Gastrocnemius medialis (tissue), 4 donors: ENCODE data around the gene HSD17B10. TPM values are rescaled to one million over a fixed set of nuclear protein-coding genes. Genes with fewer than 3 reads are reported as not detected.

Experiments
- ATAC-seq, 2 donors: fragments of 150-250 bp; one replicate each; pipeline ENCODE4 v1.9.1; 2016
- DNase-seq, 2 donors: peaks; one replicate each; pipeline ENCODE4 v3.0.0-alpha.2; 2019
- H3K27ac ChIP-seq, 4 donors: fragments of 200-600 bp; sonication (generic); 1 replicate in 1 of 4; 2 replicates in 3 of 4; pipeline ENCODE4 v1.5.1; 2016 to 2018; ENCODE audit warnings: mild to moderate bottlenecking in 2 of 4, moderate library complexity in 1 of 4
- H3K27me3 ChIP-seq, 3 donors: fragments of 200-600 bp; sonication (generic) in 2 of 3; 1 replicate in 1 of 3; 2 replicates in 2 of 3; pipeline versions ENCODE4 v1.5.1 to v1.6.0; 2016 to 2019; ENCODE audit warnings: mild to moderate bottlenecking in 1 of 3, moderate library complexity in 1 of 3
- H3K36me3 ChIP-seq, 2 donors: fragments of 200-600 bp; sonication (generic) in 1 of 2; one replicate each; pipeline ENCODE4 v1.5.1; 2017 to 2018
- H3K4me1 ChIP-seq, 2 donors: fragments of 200-600 bp; sonication (generic) in 1 of 2; one replicate each; pipeline ENCODE4 v1.5.1; 2016 to 2017; ENCODE audit warnings: mild to moderate bottlenecking in 2 of 2
- H3K4me3 ChIP-seq, 4 donors: fragments of 200-600 bp; sonication (generic) in 3 of 4; 1 replicate in 1 of 4; 2 replicates in 3 of 4; pipeline ENCODE4 v1.5.1; 2016 to 2019; ENCODE audit warnings: mild to moderate bottlenecking in 2 of 4
- H3K9me3 ChIP-seq, 3 donors: fragments of 200-600 bp; sonication (generic) in 2 of 3; 1 replicate in 1 of 3; 2 replicates in 2 of 3; pipeline ENCODE4 v1.5.1; 2016 to 2019
- CTCF ChIP-seq, 5 experiments: fragments of 450-650 bp in 3 of 5; fragments of 200-600 bp in 2 of 5; sonication (generic) in 2 of 5; IDR thresholded peaks in 4 of 5; conservative IDR thresholded peaks in 1 of 5; 1 replicate in 4 of 5; 2 replicates in 1 of 5; pipeline ENCODE4 v1.5.1; 2016 to 2019; ENCODE audit warnings: antibody characterized with exemption in 5 of 5, mild to moderate bottlenecking in 3 of 5, moderate library complexity in 3 of 5
- POLR2A ChIP-seq, 2 donors: fragments of 450-650 bp; IDR thresholded peaks; one replicate each; pipeline ENCODE4 v1.6.1; 2017; ENCODE audit warnings: antibody characterized with exemption in 2 of 2, mild to moderate bottlenecking in 2 of 2, moderate library complexity in 2 of 2
- in situ Hi-C, 4 donors: fragments of 200-750 bp; cut with MboI; loops; one replicate each; pipeline versions ENCODE4 v1.15.0 to v1.8.0; 2017; ENCODE audit warnings: low sequenced_read_pairs in 4 of 4
- intact Hi-C: fragments of 100-400 bp; cut with DNase I; formaldehyde crosslinking; loops from one replicate; pipeline ENCODE4 v1.15.1; 2023; ENCODE audit warnings: low total_unique reads
- microRNA-seq, 2 donors: library from miRNA; unstranded; fragments of <30 nt; microRNA quantifications; one replicate each; pipeline ENCODE4, GENCODE V29; 2016; ENCODE audit warnings: borderline replicate concordance in 2 of 2
- total RNA-seq, 4 donors: library from RNA; depleted of rRNA; stranded (reverse); fragments of >200 nt; gene quantifications; one replicate each; pipeline versions ENCODE4 v1.1.0 to v1.2.3, GENCODE V29; 2016

The HSD17B10 gene
- total RNA-seq, 4 donors from 2014 or later = 62.2 to 106 (median 75.3) TPM

GRCh38 chrX:53403535-53403934 lies 30.6 kb downstream of the HSD17B10 start:
- ATAC-seq = no peak
- TF ChIP-seq CTCF (IDR thresholded peaks at IDR 0.05 in 4 of 5, conservative IDR thresholded peaks at IDR 0.05 in 1 of 5) (no peak), POLR2A (IDR thresholded peaks at IDR 0.05) (no peak)
- Histone ChIP-seq H3K27me3 (no peaks in the 10 kb centered on the region), H3K27ac (no peak overlapping the region), H3K36me3 (peaks cover 3 to 83% of the 10 kb centered on the region in 2 donors), H3K9me3 (no peaks in the 10 kb centered on the region), H3K4me1 (no peaks in the 10 kb centered on the region), H3K4me3 (no peak overlapping the region)
- in situ Hi-C loops (no loop called here), intact Hi-C loops (no loop called here)
- DNase-seq = no peak

GRCh38 chrX:53398216-53398615 lies 36.0 kb downstream of the HSD17B10 start:
- ATAC-seq = no peak
- in situ Hi-C loops (no loop called here), intact Hi-C loops (no loop called here)
- Histone ChIP-seq H3K27me3 (no peaks in the 10 kb centered on the region), H3K36me3 (peaks cover 0 to 75% of the 10 kb centered on the region in 2 donors), H3K27ac (no peak overlapping the region), H3K4me3 (no peak overlapping the region), H3K9me3 (no peaks in the 10 kb centered on the region), H3K4me1 (no peaks in the 10 kb centered on the region)
- no peak for DNase-seq
- no peak for TF ChIP-seq CTCF (IDR thresholded peaks at IDR 0.05 in 4 of 5, conservative IDR thresholded peaks at IDR 0.05 in 1 of 5)
- no peak for TF ChIP-seq POLR2A (IDR thresholded peaks at IDR 0.05)

- Histone ChIP-seq H3K27ac (no peak overlapping the region), H3K4me3 (no peak overlapping the region), H3K4me1 (no peaks in the 10 kb centered on the region), H3K36me3 (peaks cover 0 to 60% of the 10 kb centered on the region in 2 donors), H3K9me3 (no peaks in the 10 kb centered on the region), H3K27me3 (no peaks in the 10 kb centered on the region)
- DNase-seq (no peak), ATAC-seq (no peak)
- TF ChIP-seq CTCF (IDR thresholded peaks at IDR 0.05 in 4 of 5, conservative IDR thresholded peaks at IDR 0.05 in 1 of 5) = no peak
- no peak for TF ChIP-seq POLR2A (IDR thresholded peaks at IDR 0.05)
- in situ Hi-C loops (no loop called here), intact Hi-C loops (no loop called here)
These were observed 38.4 kb downstream of the HSD17B10 start for GRCh38 chrX:53395605-53396298.

- no peak for TF ChIP-seq CTCF (IDR thresholded peaks at IDR 0.05 in 4 of 5, conservative IDR thresholded peaks at IDR 0.05 in 1 of 5)
- TF ChIP-seq POLR2A (IDR thresholded peaks at IDR 0.05) = no peak
- no peaks in the 10 kb centered on the region for H3K4me1 ChIP-seq
- no peak overlapping the region for H3K27ac ChIP-seq
- intact Hi-C loops (no loop called here), in situ Hi-C loops (no loop called here)
- DNase-seq (no peak), ATAC-seq (no peak)
- H3K36me3 ChIP-seq = peaks cover 2 to 69% of the 10 kb centered on the region in 2 donors
- H3K4me3 ChIP-seq = no peak overlapping the region
- no peaks in the 10 kb centered on the region for H3K9me3 ChIP-seq
- H3K27me3 ChIP-seq = no peaks in the 10 kb centered on the region
These were observed 50.6 kb downstream of the HSD17B10 start for GRCh38 chrX:53383376-53384076.

Small RNA genes lying within 50 kb of the gene (microRNA-seq; reads per million reads assigned to microRNA genes)
- gene MIR6857 = 0 reads per million in 2 donors

Other genes with a start within 250 kb of the HSD17B10 start
- gene KDM5C, start 209.2 kb downstream of the HSD17B10 start, total RNA-seq = 100 to 1,000 TPM; 143 to 210 (median 147) TPM
- 100 to 1,000 TPM in 1 of 4 donors, 10 to 100 TPM in 3; 59.2 to 127 (median 73.9) TPM for gene IQSEC2, start 152.8 kb downstream of the HSD17B10 start, total RNA-seq
- gene SMC1A, start 11.7 kb downstream of the HSD17B10 start, total RNA-seq = 10 to 100 TPM; 12.9 to 23.5 (median 17.1) TPM
- 1 to 10 TPM in 1 of 4 donors, under 1 TPM in 1, not detected in 2; 0.52 to 1.1 TPM for gene RIBC1, start 11.5 kb downstream of the HSD17B10 start, total RNA-seq